ENCODE results near the gene ITGA11. TPM values are rescaled to one million over a fixed set of nuclear protein-coding genes. Genes with fewer than 3 reads are reported as not detected.

Gene ITGA11
- total RNA-seq, 2 donors from 2014 or later: 22.4 to 23.8 TPM

Other genes starting within 250 kb of the ITGA11 start
- gene CALML4, start 226.8 kb downstream of the ITGA11 start, total RNA-seq: 1 to 10 TPM; 3.7 to 4.3 TPM
- 10 to 100 TPM; 10.7 to 12.3 TPM for gene CLN6, start 202.4 kb downstream of the ITGA11 start, total RNA-seq
- gene FEM1B, start 154.4 kb downstream of the ITGA11 start, total RNA-seq: 10 to 100 TPM; 41.1 to 69.7 TPM
- gene CORO2B, start 146.8 kb upstream of the ITGA11 start, total RNA-seq: 1 to 10 TPM; 8.5 to 8.9 TPM

All from left cardiac atrium (tissue), 2 donors.